GM12892 (cell line): ENCODE measurements around the gene GPC5.

Experiments
- POLR2A ChIP-seq: IDR thresholded peaks from 2 replicates; pipeline ENCODE4 v1.6.1; 2011; ENCODE audit warnings: low read depth, low read length, control low read depth
- POLR2AphosphoS5 ChIP-seq: IDR thresholded peaks from 2 replicates; pipeline ENCODE4 v1.6.1; 2011; ENCODE audit warnings: low read depth, low read length, control low read depth

- TF ChIP-seq POLR2A (no peak), POLR2AphosphoS5 (no peak)
Measured at GRCh38 chr13:91649456-91649855, 251.0 kb downstream of the GPC5 start.
